Left lung (tissue), 10 donors: Measurements from ENCODE around the gene CDH10. TPM values are rescaled to one million over a fixed set of nuclear protein-coding genes. Genes with fewer than 3 reads are reported as not detected.

ENCODE experiments used
- ATAC-seq: fragments of 200-7000 bp; cut with Tn5 transposase; one replicate; pipeline ENCODE4 v1.9.1; 2020; ENCODE audit warnings: moderate library complexity
- DNase-seq, 4 donors: peaks; one replicate each; pipeline ENCODE4 v3.0.0-alpha.2; 2013 to 2020
- H3K27ac ChIP-seq, 2 donors: fragments of 200-600 bp; sonication (generic) in 1 of 2; one replicate each; pipeline versions ENCODE4 v1.5.0 to v1.8.0; 2020 to 2021
- H3K27me3 ChIP-seq, 2 donors: fragments of 200-600 bp; sonication (generic) in 1 of 2; one replicate each; pipeline versions ENCODE4 v1.5.0 to v1.8.0; 2020 to 2021
- H3K36me3 ChIP-seq, 2 donors: fragments of 200-600 bp; sonication (generic) in 1 of 2; one replicate each; pipeline versions ENCODE4 v1.5.0 to v1.8.0; 2020 to 2021
- H3K4me1 ChIP-seq, 2 donors: fragments of 200-600 bp; one replicate each; pipeline ENCODE4 v1.8.0; 2021
- H3K4me3 ChIP-seq, 2 donors: fragments of 200-600 bp; sonication (generic) in 1 of 2; one replicate each; pipeline versions ENCODE4 v1.5.0 to v1.8.0; 2020 to 2021; ENCODE audit warnings: mild to moderate bottlenecking in 1 of 2
- H3K9me3 ChIP-seq, 2 donors: fragments of 200-600 bp; sonication (generic) in 1 of 2; one replicate each; pipeline versions ENCODE4 v1.5.0 to v1.8.0; 2020 to 2021
- CTCF ChIP-seq, 2 donors: fragments of 200-600 bp; sonication (generic) in 1 of 2; IDR thresholded peaks; one replicate each; pipeline versions ENCODE4 v1.5.0 to v1.8.0; 2021; ENCODE audit warnings: antibody characterized with exemption in 2 of 2
- intact Hi-C, 2 donors: fragments of 100-400 bp; cut with DNase I; formaldehyde crosslinking; loops; one replicate each; pipeline versions ENCODE4 v1.11.2 to v1.14.2; 2022
- polyA plus RNA-seq, 6 donors: library from polyadenylated mRNA; unstranded; fragments of 120-200 nt; gene quantifications; one replicate each; pipeline ENCODE4 v1.2.1, GENCODE V29; 2013; ENCODE audit not compliant: insufficient read length in 6 of 6
- total RNA-seq, 2 donors: library from RNA; stranded (reverse); fragmentation: NEBNext Ultra II Directional; extraction: Animal tissue kit (Norgen Biotek cat#: 25700); gene quantifications; one replicate each; pipeline ENCODE4 v1.2.1, GENCODE V29; 2021
- donor health status: DM: no; HTN: yes; CAD: no.
- donor health status: DM: no; HTN: no; CAD: no.

CDH10 gene
- total and polyA plus RNA-seq, 8 donors, result 0.21 to 3.9 (median 1.5) TPM

DNA sequence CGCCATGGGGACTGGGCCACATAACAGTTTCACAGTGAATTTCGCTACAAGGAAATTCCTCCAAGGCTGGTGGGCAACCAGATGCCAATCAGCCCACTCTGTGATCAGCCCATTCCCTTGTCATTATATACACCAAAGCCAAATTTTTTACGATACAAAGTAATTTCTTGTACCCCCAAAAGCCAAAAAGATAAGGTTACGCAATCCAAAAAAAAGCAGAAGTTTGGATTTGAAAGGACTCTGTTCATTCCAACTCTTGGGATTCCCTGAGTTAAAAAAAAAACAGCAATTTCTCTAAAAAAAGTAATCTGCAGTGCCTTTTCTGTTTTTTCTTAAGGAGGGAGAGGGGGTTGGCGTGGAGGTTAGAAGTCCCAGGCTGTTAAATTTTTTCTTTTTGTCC is 166.8 kb downstream of the CDH10 start:
- no peaks in the 10 kb centered on the region for H3K4me1 ChIP-seq
- DNase-seq (no peak), ATAC-seq (no peak)
- peaks cover 0 to 17% of the 10 kb centered on the region in 2 donors for H3K9me3 ChIP-seq
- H3K4me3 ChIP-seq, result no peak overlapping the region
- H3K27ac ChIP-seq, result no peak overlapping the region
- intact Hi-C loops, result no loop called here
- H3K36me3 ChIP-seq, result no peaks in the 10 kb centered on the region
- TF ChIP-seq CTCF (IDR thresholded peaks at IDR 0.05), result no peak
- no peaks in the 10 kb centered on the region for H3K27me3 ChIP-seq

DNA sequence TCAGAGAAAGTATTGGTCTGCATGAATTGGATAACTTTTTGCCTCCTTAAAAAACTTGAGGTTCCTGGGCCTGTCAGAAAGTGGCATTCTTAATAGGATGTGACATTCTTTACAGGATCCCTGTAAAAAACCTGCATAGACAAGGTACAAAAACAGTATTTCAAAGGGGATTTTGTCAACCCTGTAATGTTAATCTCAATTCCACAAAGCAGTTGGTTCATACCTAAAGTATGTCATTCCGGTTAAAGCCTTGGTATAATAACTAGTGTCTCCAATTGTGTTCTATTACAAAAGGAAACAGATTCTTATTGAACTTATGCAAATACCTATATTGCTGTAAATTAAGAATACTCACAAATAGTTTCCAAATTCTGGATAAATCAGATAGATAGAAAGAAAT is 169.7 kb downstream of the CDH10 start:
- Histone ChIP-seq H3K4me1 (no peaks in the 10 kb centered on the region), H3K4me3 (no peak overlapping the region), H3K9me3 (peaks cover 0 to 17% of the 10 kb centered on the region in 2 donors), H3K36me3 (no peaks in the 10 kb centered on the region), H3K27me3 (no peaks in the 10 kb centered on the region), H3K27ac (no peak overlapping the region)
- ATAC-seq, result no peak
- TF ChIP-seq CTCF (IDR thresholded peaks at IDR 0.05), result no peak
- intact Hi-C loops, result no loop called here
- no peak for DNase-seq

DNA sequence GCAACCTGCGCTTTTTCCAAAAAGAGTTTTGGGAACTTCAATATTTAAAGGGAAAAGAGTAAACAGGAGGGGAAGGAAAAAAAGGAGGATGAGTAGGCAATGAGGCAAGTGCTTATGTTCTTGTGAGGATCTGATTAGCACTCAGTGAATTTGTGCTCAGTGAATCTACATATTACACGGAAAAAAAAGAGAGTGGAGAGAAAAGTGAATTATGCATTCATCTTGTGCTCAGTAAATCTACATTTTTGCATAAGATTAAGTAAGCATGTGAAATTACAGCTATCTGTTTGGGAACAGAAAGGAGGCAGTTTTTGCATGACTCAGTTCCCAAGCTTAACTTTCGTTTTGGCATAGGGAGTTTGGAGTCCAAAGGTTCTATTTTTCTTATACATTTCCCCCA is 170.1 kb downstream of the CDH10 start:
- Histone ChIP-seq H3K27me3 (no peaks in the 10 kb centered on the region), H3K27ac (no peak overlapping the region), H3K9me3 (peaks cover 0 to 17% of the 10 kb centered on the region in 2 donors), H3K4me3 (no peak overlapping the region), H3K36me3 (no peaks in the 10 kb centered on the region), H3K4me1 (no peaks in the 10 kb centered on the region)
- intact Hi-C loops, result no loop called here
- ATAC-seq (no peak), DNase-seq (no peak)
- no peak for TF ChIP-seq CTCF (IDR thresholded peaks at IDR 0.05)

- Histone ChIP-seq H3K27ac (no peak overlapping the region), H3K9me3 (peaks cover 0 to 17% of the 10 kb centered on the region in 2 donors), H3K36me3 (no peaks in the 10 kb centered on the region), H3K27me3 (no peaks in the 10 kb centered on the region), H3K4me3 (no peak overlapping the region), H3K4me1 (no peaks in the 10 kb centered on the region)
- ATAC-seq (no peak), DNase-seq (no peak)
- intact Hi-C loops, result no loop called here
- TF ChIP-seq CTCF (IDR thresholded peaks at IDR 0.05), result no peak
These were observed 172.3 kb downstream of the CDH10 start for GRCh38 chr5:24472518-24472917.

DNA sequence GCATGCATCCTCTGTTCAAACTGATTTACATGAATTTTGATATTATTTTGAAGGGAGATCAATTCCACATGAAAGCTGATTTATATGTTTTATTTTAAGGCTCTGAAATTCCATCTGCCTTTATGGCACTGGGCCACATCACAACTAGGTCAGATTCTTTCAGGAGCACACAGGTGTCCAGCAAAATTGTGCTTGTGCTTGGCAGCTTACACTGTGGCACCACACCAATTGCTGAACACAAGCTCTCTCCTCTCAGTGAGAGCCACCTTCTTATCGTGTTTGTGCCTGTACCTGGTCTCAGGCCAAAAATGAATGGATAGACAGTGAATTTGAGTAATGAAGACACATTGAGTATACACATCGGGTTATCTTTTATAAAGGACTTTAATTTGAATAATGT is 200.4 kb downstream of the CDH10 start:
- no peak for TF ChIP-seq CTCF (IDR thresholded peaks at IDR 0.05)
- Histone ChIP-seq H3K36me3 (no peaks in the 10 kb centered on the region), H3K27ac (no peak overlapping the region), H3K9me3 (no peaks in the 10 kb centered on the region), H3K4me3 (no peak overlapping the region), H3K27me3 (no peaks in the 10 kb centered on the region), H3K4me1 (no peaks in the 10 kb centered on the region)
- intact Hi-C loops, result no loop called here
- no peak for DNase-seq
- ATAC-seq, result no peak
